Activated T-cell treated with anti-CD3 and anti-CD28 coated beads for 4 hours (primary cell): ENCODE results near the gene FOXP4.

Source experiments
- DNase-seq: peaks from one replicate; pipeline ENCODE4 v3.0.0-alpha.2; 2020

FOXP4 gene

DNA sequence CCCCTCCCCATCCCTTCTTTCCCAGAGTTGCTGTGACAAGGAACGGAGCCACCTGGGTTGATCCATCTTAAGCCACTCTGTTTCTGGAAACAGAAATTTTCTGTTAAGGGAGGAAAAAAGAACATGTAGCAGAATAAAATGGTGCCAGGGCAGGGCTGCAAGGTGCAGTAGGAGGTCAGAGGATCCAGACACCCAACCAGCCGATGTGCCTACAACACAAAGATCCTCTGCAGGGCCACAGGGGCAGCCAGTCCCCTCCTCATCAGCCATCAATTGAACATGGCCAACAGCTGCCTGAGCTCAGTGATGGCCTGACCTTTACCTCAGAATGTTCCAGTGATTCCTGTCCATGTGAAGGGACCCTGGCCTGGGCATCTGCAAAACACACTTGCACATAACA, 103.9 kb downstream of the FOXP4 start:
- no peak for DNase-seq

DNA sequence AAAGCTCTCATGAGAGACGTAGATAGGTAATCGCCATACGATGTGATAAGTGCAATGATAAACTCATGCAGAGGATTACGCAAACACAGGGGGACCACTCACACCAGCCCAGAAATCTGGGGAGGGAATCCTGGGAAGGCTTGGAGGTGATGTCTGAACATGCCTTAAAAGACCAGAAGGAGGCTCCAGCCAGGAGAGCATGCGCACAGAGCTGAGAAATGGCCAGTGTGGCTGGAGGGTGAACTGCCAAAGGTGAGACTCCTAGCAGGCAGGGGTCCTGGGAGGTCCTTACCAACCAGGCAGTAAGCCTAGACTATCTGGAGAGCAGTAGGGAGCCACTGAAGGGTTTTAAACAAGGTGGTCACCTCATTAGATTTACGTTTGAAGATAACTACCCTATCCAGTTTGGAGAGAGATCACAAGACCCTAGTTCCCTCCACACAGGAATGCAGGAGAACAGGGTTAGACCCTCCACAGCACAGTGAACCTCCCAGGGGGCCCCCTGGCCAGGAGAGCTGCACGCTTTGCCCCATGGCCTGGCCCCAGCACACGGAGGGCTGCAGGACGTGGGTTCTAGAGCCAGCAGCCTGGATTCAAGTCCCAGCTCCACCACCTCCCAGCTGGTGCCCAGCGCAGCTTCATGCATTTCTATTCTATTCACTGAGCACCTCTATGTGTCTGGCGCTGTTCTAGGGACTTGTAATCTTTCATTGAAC, 105.2 kb downstream of the FOXP4 start:
- DNase-seq = no peak
